G401 (cell line): ENCODE results near the gene TBC1D24. TPM values are rescaled to one million over a fixed set of nuclear protein-coding genes. Genes with fewer than 3 reads are reported as not detected.
A peak's percentile ranks its signal among the peaks of the same experiment; 100 is the strongest.
"Not testable (repeated sequence)": the region's sequence is repeated elsewhere in the genome, so short reads cannot be mapped to it uniquely, and the experiment has no call there.

Experiments used
- DNase-seq: peaks from one replicate; pipeline ENCODE4 v3.0.0-alpha.2; 2015; ENCODE audit warnings: low spot score
- in situ Hi-C: cut with HindIII; loops from 2 replicates; pipeline ENCODE4 v1.10.0; 2016; ENCODE audit warnings: low sequenced_read_pairs, mixed read lengths
- total RNA-seq: library from RNA; depleted of rRNA; stranded (reverse); fragments of >200 nt; shearing (Covaris generic); gene quantifications from 2 replicates; pipeline ENCODE4 v1.2.3, GENCODE V29; 2014

TBC1D24 gene
- total RNA-seq, 1 experiment from 2014 or later = 13.0 TPM

DNA sequence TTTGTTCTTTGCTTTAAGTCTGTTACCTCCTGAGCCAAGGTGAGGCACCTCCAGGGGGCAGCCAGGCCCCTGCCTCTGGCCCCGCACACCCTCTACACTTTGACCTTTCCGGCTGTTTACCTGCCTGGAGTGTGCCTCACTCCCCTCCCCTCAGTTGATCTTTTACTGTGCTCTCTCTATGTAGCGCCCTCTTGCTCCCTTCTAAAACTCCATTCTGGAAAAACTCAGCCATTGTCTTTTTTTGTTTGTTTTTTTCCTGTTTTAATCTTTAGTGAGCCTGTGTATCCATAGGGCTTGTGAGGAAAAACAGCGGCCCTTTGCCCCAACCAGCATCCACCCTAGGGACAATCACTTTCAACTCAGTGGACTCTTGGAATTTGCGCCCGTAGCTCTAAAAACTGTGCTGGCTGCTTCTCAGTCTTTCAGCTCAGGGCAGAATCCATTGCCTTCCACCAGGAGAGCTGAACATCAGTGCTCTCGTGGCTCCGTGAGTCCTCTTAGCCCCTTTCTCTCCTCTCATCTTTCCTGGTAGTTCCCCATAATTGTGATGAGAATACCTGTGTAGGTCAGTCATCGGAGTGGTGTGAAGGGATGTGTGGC, 49.5 kb downstream of the TBC1D24 start:
- no peak for DNase-seq
- in situ Hi-C loops = loop anchor here (25.0 kb wide), 1 partner anchor 362 kb away; the partner anchor contains the start of gene TRAF7

DNA sequence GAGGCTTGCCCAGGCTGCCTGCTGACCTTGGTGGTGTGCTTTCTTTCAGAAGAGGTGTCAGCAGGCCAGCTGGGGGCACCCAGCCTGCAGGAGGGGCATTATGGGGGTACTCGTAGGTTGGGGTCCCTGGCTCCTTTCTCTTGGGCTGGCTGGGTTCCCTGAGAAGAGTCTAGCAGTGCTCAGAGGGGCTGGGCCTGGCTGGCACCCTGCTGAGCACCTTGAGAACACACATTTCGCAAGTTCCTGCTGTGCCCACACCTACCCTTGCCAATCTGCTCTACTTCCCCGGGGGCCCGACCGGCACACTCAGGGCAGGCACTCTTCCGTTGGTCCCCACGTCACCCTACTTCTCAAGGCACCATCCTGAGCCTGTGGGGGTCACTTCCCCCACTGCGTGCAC, 51.2 kb downstream of the TBC1D24 start:
- no peak for DNase-seq
- in situ Hi-C loops = no loop called here

GRCh38 chr16:2527071-2527783, 52.3 kb downstream of the TBC1D24 start:
- in situ Hi-C loops = no loop called here
- DNase-seq = no peak

- in situ Hi-C loops = no loop called here
- DNase-seq = no peak
Observed at GRCh38 chr16:2527784-2528100, 52.8 kb downstream of the TBC1D24 start.

DNA sequence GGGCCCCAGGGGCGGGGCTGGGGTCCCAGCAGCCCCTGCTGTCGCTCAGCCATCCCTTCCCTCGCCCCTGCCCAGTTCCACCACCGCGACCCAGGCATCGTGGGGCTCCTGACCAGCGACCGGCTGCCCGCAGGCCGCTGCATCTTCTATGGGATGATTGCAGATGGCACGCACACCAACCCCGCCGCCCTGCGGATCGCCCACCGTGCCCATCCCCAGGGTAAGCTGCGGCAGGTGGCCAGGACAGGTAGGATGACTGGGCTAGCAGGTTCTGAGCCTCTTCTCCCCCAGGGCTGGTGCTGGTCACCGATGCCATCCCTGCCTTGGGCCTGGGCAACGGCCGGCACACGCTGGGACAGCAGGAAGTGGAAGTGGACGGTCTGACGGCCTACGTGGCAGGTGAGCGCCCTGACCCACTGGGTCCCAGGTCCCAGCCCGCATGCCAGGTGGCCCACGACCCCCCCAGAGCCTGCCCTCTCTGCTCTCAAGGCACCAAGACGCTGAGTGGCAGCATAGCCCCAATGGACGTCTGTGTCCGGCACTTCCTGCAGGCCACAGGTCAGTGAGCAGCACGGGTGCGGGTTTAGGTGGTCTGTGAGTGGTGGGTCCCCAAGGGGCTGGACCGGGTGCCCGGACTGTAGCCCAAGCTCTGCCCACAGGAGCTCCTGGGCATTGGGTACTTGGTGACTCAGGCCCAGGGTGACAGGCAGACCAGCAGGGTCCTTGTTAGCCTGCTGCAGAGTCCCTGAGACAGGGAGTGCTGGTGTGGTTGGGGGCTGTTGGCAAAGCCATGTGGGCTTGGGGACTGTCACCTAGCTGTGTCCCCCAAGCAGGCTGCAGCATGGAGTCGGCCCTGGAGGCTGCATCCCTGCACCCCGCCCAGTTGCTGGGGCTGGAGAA, 53.5 kb downstream of the TBC1D24 start:
- DNase-seq = no peak
- in situ Hi-C loops = no loop called here

GRCh38 chr16:2529061-2529931, 54.4 kb downstream of the TBC1D24 start:
- in situ Hi-C loops = no loop called here

DNA sequence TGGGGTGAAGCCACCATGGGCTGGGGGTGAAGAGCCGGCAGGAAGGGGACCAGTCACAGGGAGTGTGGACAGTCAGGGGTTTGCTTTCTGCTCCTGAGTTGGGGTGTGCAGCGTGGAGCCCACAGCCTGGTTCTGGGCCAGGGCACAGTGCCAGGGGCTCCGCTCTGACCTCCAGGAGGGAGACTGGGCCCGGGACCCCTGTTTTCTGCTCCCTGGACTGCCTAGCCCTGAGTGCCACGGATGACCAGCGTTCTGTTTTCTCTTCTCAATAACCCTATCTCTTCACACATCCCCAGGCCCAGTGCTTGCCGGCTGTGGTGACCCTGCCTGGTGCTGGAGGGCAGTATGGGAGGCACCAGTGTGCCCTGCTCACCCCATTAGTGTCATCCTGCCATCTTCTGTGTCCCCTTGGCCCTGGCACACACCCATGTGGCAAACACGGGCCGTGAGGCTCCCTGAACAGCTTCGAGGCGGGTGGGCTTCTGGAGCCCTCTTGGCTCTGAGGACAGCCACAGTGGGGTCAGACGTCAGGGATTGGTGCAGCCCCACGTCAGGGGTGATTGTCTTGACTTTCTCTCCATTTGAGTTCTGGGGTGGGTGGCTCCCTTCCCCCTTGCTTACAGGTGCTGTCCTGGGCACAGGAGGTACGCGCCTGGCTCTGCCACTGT, 55.2 kb downstream of the TBC1D24 start:
- in situ Hi-C loops = no loop called here

More at GRCh38 chr16:2529061-2529931, 54.4 kb downstream of the TBC1D24 start:
- no peak for DNase-seq

DNA sequence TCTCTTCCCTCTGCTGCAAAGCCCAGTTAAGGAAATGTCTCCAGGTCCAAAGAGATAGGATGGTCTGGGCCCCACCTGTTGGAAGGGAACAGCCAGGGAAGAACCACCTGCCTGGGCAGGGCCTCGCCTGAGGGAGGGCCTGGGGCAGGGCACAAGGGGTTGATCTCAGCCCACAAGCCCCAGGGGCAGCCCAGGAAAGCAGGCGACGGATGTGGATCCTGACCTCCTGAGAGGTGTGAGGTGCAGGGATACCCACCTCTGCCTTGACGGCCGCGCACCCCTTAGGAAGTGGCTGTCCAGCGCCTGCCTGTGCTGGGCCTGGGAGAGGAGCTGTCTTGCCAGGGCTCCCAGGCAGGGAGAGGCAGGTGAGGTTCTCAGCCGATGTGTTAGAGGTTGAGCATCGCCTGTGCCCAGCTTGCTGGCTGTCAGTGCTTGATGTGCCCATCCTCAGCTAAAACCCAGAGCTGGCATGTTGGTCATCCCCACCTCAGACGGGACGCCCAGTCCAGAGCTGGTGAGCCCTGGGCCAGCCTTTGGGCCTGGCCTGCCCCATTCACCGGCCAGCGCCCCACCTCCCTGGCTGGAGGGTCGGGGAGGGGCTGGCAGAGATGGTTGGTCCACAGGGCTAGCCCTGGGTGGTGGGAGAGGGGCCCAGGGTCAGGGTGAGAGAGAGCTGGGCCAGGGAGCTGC, 55.8 kb downstream of the TBC1D24 start:
- in situ Hi-C loops = no loop called here
- no peak for DNase-seq

More for the DNA sequence above, 55.2 kb downstream of the TBC1D24 start:
- no peak for DNase-seq

- no peak for DNase-seq
- in situ Hi-C loops = no loop called here
Observed at GRCh38 chr16:2531371-2531695, 56.4 kb downstream of the TBC1D24 start, which contains the start of gene CEMP1. CEMP1 (minus strand) TSS chr16:2531408; CDS start chr16:2531073, 335 bp downstream.

GRCh38 chr16:2531696-2532493, 57.0 kb downstream of the TBC1D24 start:
- in situ Hi-C loops = no loop called here
- peak; percentile 97 for DNase-seq

DNA sequence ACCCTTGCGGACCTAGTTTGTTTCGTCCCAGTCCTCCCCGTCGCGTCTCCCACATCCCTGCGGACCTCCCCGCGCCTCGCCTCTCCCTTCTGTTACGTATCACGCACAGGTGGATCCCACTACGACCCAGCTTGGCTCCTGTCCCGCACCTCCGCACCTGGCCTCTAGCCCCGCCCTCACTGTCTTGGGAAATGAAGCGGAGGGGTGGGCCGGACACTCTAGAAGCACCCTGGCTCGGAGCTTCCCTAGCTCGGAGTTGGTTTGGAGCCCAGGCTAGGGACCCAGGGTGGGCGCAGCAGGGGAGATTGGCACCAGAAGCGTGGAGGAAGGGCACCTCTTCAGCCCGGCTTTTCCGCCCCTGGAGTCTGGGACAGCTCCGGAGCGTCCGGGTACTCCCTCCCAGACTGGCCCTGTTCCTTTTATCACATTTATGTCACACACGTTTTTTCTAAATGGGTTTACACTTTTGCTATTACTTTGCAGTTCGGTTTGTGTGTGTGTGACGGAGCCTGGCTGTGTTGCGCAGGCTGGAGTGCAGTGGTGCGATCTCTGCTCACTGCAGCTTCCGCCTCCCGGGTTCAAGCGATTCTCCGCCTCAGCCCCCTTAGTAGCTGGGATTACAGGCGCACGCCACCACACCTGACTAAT, 57.7 kb downstream of the TBC1D24 start:
- DNase-seq = peak; percentile 85
- in situ Hi-C loops = no loop called here

DNA sequence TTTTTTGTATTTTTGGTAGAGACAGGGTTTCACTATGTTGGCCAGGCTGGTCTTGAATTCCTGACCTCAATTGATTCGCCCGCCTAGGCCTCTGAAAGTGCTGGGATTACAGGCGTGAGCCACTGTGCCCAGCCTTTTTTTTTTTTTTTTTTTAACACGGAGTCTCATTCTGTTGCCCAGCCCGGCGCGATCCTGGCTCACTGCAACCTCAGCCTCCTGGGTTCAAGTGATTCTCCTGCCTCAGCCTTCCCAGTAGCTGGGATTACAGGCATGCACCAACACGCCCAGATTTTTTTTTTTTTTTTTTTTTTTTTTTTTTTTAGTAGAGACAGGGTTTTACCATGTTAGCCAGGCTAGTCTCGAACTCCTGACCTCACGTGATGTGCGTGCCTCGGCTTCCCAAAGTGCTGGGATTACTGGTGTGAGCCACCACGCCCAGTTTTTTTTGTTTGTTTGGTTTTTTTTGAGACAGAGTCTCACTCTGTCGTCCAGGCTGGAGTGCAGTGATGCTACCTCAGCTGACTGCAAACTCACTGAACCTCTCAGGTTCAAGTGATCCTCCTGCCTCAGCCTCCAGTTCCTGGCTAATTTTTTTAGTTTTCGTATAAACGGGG, 58.3 kb downstream of the TBC1D24 start:
- DNase-seq, in situ Hi-C loops: not testable (repeated sequence)

DNA sequence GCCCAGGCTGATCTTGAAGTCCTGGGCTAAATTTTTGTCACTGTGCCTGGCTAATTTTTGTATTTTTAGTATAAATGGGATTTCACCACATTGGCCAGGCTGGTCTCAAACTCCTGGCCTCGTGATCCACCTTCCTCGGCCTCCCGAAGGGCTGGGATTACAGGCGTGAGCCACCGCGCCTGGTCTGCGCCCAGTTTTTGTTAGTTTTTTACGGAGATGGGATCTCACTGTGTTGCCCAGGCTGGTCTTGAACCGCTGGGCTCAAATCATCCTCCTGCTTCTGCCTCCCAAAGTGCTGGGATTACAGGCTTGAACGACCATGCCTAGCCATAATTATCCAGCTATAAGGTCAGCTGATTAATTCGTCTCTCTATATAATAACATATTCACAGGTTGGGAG, 59.0 kb downstream of the TBC1D24 start:
- in situ Hi-C loops = no loop called here
- DNase-seq = no peak

DNA sequence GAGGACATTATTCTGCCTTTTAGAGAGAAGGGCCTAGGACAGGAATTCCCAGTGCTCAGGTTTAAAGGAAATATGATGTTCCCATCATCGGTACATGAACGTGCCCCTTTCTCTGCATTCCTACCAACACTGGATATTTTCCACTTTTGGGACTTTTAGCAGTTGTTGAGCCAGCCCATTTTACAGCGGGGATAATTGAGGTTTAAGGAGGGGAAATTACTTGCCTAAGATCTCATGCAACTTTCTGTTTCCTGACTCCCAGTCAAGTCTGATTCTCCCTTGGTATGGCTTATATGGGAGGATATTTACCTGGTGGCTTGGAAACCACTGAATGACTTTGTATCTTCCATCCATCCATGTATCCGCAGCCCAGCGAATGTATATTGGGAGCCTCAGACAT, 59.4 kb downstream of the TBC1D24 start:
- DNase-seq, in situ Hi-C loops: not testable (repeated sequence)

DNA sequence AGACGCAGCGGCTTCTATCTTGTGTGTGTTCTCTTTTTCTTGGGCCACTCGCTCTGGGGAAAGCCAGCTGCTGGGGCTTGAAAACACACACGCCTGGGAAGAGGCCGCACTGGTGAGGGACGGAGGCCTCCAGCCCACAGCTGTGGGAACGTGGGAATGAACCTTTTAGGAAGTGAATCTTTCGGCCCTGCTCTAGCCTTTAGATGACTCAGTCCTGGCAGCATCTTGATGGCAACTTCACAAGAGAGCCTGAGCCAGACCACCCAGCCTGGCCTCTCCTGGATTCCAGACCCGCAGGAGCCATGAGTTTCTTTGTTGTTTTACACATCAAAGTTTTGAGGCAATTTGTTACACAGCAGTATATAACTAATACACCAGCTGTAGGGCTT, 60.7 kb downstream of the TBC1D24 start:
- in situ Hi-C loops = no loop called here
- DNase-seq = no peak
